ENCODE results near the gene SP2. TPM values are rescaled to one million over a fixed set of nuclear protein-coding genes. Genes with fewer than 3 reads are reported as not detected.

The SP2 gene
- total RNA-seq, 1 donor from 2014 or later = 11.5 TPM

GRCh38 chr17:47968836-47969235 lies 72.8 kb downstream of the SP2 start:
- DNase-seq (ENCODE audit: extremely low read depth, low read depth, low spot score) = no peak

- no peak for DNase-seq (ENCODE audit: extremely low read depth, low read depth, low spot score)
Observed at GRCh38 chr17:47969930-47970724, 74.1 kb downstream of the SP2 start.

GRCh38 chr17:47970725-47971499 lies 74.9 kb downstream of the SP2 start, which contains the start of gene CDK5RAP3:
TSS of gene CDK5RAP3 (plus strand) at chr17:47971113. CDS start at chr17:47971147, 34 bp downstream.
- peak; percentile 91 for DNase-seq (ENCODE audit: extremely low read depth, low read depth, low spot score)

GRCh38 chr17:47973541-47973940 lies 77.5 kb downstream of the SP2 start:
- no peak for DNase-seq (ENCODE audit: extremely low read depth, low read depth, low spot score)

GRCh38 chr17:47975189-47975822 lies 79.3 kb downstream of the SP2 start:
- DNase-seq (ENCODE audit: extremely low read depth, low read depth, low spot score) = no peak

- no peak for DNase-seq (ENCODE audit: extremely low read depth, low read depth, low spot score)
Observed at GRCh38 chr17:47975823-47976205, 79.8 kb downstream of the SP2 start.

GRCh38 chr17:47978324-47978723 lies 82.3 kb downstream of the SP2 start:
- DNase-seq (ENCODE audit: extremely low read depth, low read depth, low spot score) = no peak

Other genes starting within 250 kb of the SP2 start
- 278 and 309 TPM in 2 replicates for gene KPNB1, start 246.3 kb upstream of the SP2 start, total RNA-seq
- 11.4 and 19.7 TPM in 2 replicates for gene TBKBP1, start 202.1 kb upstream of the SP2 start, total RNA-seq
- gene TBX21, start 163.0 kb upstream of the SP2 start, total RNA-seq = not detected in 2 replicates
- 11.1 and 14.4 TPM in 2 replicates for gene OSBPL7, start 74.4 kb upstream of the SP2 start, total RNA-seq
- gene MRPL10, start 64.7 kb upstream of the SP2 start, total RNA-seq = 29.8 and 50.5 TPM in 2 replicates
- gene LRRC46, start 64.6 kb upstream of the SP2 start, total RNA-seq = 0.24 TPM in 1 of 2 replicates, not detected in the other
- 27.8 and 35.9 TPM in 2 replicates for gene SCRN2, start 55.0 kb upstream of the SP2 start, total RNA-seq
- 0.48 and 1.6 TPM in 2 replicates for gene SP6, start 45.1 kb upstream of the SP2 start, total RNA-seq
- 36.3 and 56.6 TPM in 2 replicates for gene PNPO, start 45.3 kb downstream of the SP2 start, total RNA-seq
- gene PRR15L, start 61.6 kb downstream of the SP2 start, total RNA-seq = not detected in 2 replicates
- 98.2 and 99.8 TPM in 2 replicates for gene CDK5RAP3, start 74.9 kb downstream of the SP2 start, total RNA-seq
- 16.9 and 17.7 TPM in 2 replicates for gene COPZ2, start 141.6 kb downstream of the SP2 start, total RNA-seq
- 163 and 201 TPM in 2 replicates for gene NFE2L1, start 152.1 kb downstream of the SP2 start, total RNA-seq
- 57.9 and 65.3 TPM in 2 replicates for gene CBX1, start 205.2 kb downstream of the SP2 start, total RNA-seq
- gene SNX11, start 211.5 kb downstream of the SP2 start, total RNA-seq = 15.5 and 20.8 TPM in 2 replicates